Measurements from ENCODE around the gene USH2A. TPM values are rescaled to one million over a fixed set of nuclear protein-coding genes. Genes with fewer than 3 reads are reported as not detected.

USH2A gene
- total and polyA plus RNA-seq, 8 donors = 0.03 to 0.06 (median 0.04) TPM; not detected in 2

- H3K27ac ChIP-seq = no peak overlapping the region
- no peaks in the 10 kb centered on the region for H3K36me3 ChIP-seq
- H3K9me3 ChIP-seq = peaks cover 0 to 9% of the 10 kb centered on the region in 2 donors
- DNase-seq (no peak), ATAC-seq (no peak)
- no peaks in the 10 kb centered on the region for H3K4me1 ChIP-seq
- no peak for TF ChIP-seq CTCF (IDR thresholded peaks at IDR 0.05)
- H3K4me3 ChIP-seq = no peak overlapping the region
- intact Hi-C loops (cut with DNase I) = no loop called here
- H3K27me3 ChIP-seq = no peaks in the 10 kb centered on the region
These were observed 719.0 kb downstream of the USH2A start for GRCh38 chr1:215704089-215704860.

- no peak for DNase-seq
- TF ChIP-seq CTCF (IDR thresholded peaks at IDR 0.05) = no peak
- ATAC-seq = no peak
These were observed 741.0 kb downstream of the USH2A start for GRCh38 chr1:215682232-215682631.

GRCh38 chr1:215681041-215681440 is 742.2 kb downstream of the USH2A start:
- ATAC-seq (no peak), DNase-seq (no peak)
- no peak overlapping the region for H3K4me3 ChIP-seq
- intact Hi-C loops (cut with DNase I) = no loop called here
- no peaks in the 10 kb centered on the region for H3K4me1 ChIP-seq
- no peaks in the 10 kb centered on the region for H3K36me3 ChIP-seq
- H3K27me3 ChIP-seq = no peaks in the 10 kb centered on the region
- H3K27ac ChIP-seq = no peak overlapping the region
- TF ChIP-seq CTCF (IDR thresholded peaks at IDR 0.05) = no peak
- no peaks in the 10 kb centered on the region for H3K9me3 ChIP-seq

More at GRCh38 chr1:215682232-215682631, 741.0 kb downstream of the USH2A start:
- intact Hi-C loops (cut with DNase I) = no loop called here
- H3K4me1 ChIP-seq = no peaks in the 10 kb centered on the region
- no peaks in the 10 kb centered on the region for H3K27me3 ChIP-seq
- no peak overlapping the region for H3K4me3 ChIP-seq
- H3K36me3 ChIP-seq = no peaks in the 10 kb centered on the region
- no peak overlapping the region for H3K27ac ChIP-seq
- no peaks in the 10 kb centered on the region for H3K9me3 ChIP-seq

DNA sequence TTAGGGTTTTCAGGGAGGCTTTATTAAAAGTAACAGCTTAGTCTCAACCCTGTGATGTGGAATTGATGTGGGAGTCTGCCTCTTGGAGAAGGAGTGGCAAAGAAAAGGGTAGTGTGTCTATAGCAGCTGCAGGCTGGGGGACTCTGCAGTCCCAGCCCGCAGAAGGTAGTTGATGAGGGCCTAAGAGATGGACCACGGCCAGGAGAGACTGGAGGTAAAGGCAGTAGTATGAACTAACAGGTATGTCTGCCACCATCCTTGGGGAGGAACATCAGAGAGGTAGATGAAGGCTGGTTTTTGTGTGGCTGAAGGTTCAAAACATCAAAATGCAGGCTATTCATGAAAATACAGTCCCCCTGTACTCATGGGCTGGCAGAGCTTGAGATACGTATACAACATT is 744.0 kb downstream of the USH2A start:
- intact Hi-C loops (cut with DNase I) = no loop called here
- H3K36me3 ChIP-seq = no peaks in the 10 kb centered on the region
- no peaks in the 10 kb centered on the region for H3K4me1 ChIP-seq
- H3K9me3 ChIP-seq = no peaks in the 10 kb centered on the region
- H3K27ac ChIP-seq = no peak overlapping the region
- DNase-seq = no peak
- no peaks in the 10 kb centered on the region for H3K27me3 ChIP-seq
- H3K4me3 ChIP-seq = no peak overlapping the region
- TF ChIP-seq CTCF (IDR thresholded peaks at IDR 0.05) = no peak
- no peak for ATAC-seq

DNA sequence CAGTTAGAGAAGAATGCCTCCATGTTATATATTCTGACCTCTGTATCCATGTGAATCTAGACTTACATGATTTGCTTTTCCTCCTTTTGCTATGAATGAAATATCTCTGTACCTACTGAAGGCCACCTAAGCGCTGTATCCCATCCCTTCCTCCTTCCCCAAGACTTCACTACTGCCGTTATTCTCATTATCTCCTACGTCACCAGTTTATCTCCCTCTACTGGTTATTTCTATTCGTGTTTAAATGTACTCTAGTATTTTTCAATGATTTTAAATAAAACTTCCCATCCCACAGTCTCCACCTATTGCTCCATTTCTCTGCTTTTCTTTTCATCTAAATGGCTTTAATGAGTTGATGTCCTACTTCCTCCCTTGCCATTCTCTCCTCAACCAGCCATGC is 746.1 kb downstream of the USH2A start:
- H3K9me3 ChIP-seq = no peaks in the 10 kb centered on the region
- H3K27ac ChIP-seq = no peak overlapping the region
- ATAC-seq (no peak), DNase-seq (no peak)
- intact Hi-C loops (cut with DNase I) = no loop called here
- H3K4me1 ChIP-seq = no peaks in the 10 kb centered on the region
- no peak overlapping the region for H3K4me3 ChIP-seq
- TF ChIP-seq CTCF (IDR thresholded peaks at IDR 0.05) = no peak
- H3K36me3 ChIP-seq = no peaks in the 10 kb centered on the region
- H3K27me3 ChIP-seq = no peaks in the 10 kb centered on the region

Data from left lung (tissue), 10 donors.